HepG2 (cell line): ENCODE results near the gene TEAD3. TPM values are rescaled to one million over a fixed set of nuclear protein-coding genes. Genes with fewer than 3 reads are reported as not detected.

ENCODE experiments used
- ARID3A ChIP-seq: IDR thresholded peaks from 2 replicates; pipeline ENCODE4 v1.6.1; 2012; ENCODE audit warnings: low read depth, low read length, improper control_type of control experiment
- ASH2L ChIP-seq: fragments of 300-600, 200-600 bp; sonication (generic); IDR thresholded peaks from 2 replicates; pipeline ENCODE4 v1.7.0; 2017; ENCODE audit warnings: low read depth, mild to moderate bottlenecking, moderate library complexity, mixed read lengths, low read length; ENCODE audit not compliant: insufficient read length
- CTCF ChIP-seq: sonication (generic); formaldehyde crosslinking; IDR thresholded peaks from 2 replicates; pipeline ENCODE4 v1.5.0; 2020; ENCODE audit warnings: mild to moderate bottlenecking, missing genetic modification reagents, moderate library complexity
- E2F2 ChIP-seq: sonication (generic); formaldehyde crosslinking; IDR thresholded peaks from 2 replicates; pipeline ENCODE4 v1.4.0; 2020; ENCODE audit warnings: missing genetic modification reagents, borderline replicate concordance
- EZH2 ChIP-seq: conservative IDR thresholded peaks from 2 replicates; pipeline ENCODE4 v1.6.1; 2012; ENCODE audit warnings: mild to moderate bottlenecking, low read depth, low read length, moderate library complexity
- IRF2 ChIP-seq: IDR thresholded peaks from 2 replicates; pipeline ENCODE4 v1.6.1; 2018; ENCODE audit warnings: missing genetic modification reagents, missing compliant biosample characterization
- ISX ChIP-seq: sonication (generic); formaldehyde crosslinking; conservative IDR thresholded peaks from 2 replicates; pipeline ENCODE4 v1.5.0; 2020; ENCODE audit warnings: missing genetic modification reagents
- MAX ChIP-seq: IDR thresholded peaks from 2 replicates; pipeline ENCODE4 v1.6.1; 2012; ENCODE audit warnings: inconsistent platforms
- MAZ ChIP-seq, 2 experiments: sonication (generic) in 1 of 2; formaldehyde crosslinking in 1 of 2; IDR thresholded peaks; 2 replicates each; pipeline versions ENCODE4 v1.5.0 to v1.6.1; 2012 to 2020; ENCODE audit warnings: low read depth in 2 of 2, mild to moderate bottlenecking in 2 of 2, borderline replicate concordance in 1 of 2, improper control_type of control experiment in 1 of 2, low read length in 1 of 2, missing genetic modification reagents in 1 of 2, moderate library complexity in 1 of 2
- MYNN ChIP-seq: sonication (generic); formaldehyde crosslinking; IDR thresholded peaks from 2 replicates; pipeline ENCODE4 v1.4.0; 2020; ENCODE audit warnings: mild to moderate bottlenecking, low read depth, missing genetic modification reagents
- NCOA2 ChIP-seq: sonication (generic); formaldehyde crosslinking; IDR thresholded peaks from 2 replicates; pipeline ENCODE4 v1.8.0; 2022; ENCODE audit warnings: inconsistent platforms
- PATZ1 ChIP-seq: sonication (generic); formaldehyde crosslinking; IDR thresholded peaks from 2 replicates; pipeline ENCODE4 v1.4.0; 2020; ENCODE audit warnings: missing genetic modification reagents
- RARG ChIP-seq: sonication (generic); formaldehyde crosslinking; IDR thresholded peaks from 2 replicates; pipeline ENCODE4 v1.4.0; 2020; ENCODE audit warnings: low read depth, mild to moderate bottlenecking, missing genetic modification reagents
- RBFOX2 ChIP-seq: fragments of 200-400 bp; formaldehyde crosslinking; IDR thresholded peaks from 2 replicates; pipeline ENCODE4 v1.6.1; 2017; ENCODE audit warnings: low read depth, mild to moderate bottlenecking, low read length
- SAFB2 ChIP-seq: sonication (generic); formaldehyde crosslinking; IDR thresholded peaks from 2 replicates; pipeline ENCODE4 v1.5.1; 2020; ENCODE audit warnings: missing genetic modification reagents, low read depth, mild to moderate bottlenecking, borderline replicate concordance
- SOX13 ChIP-seq, 3 experiments: fragments of 450-650 bp in 1 of 3; sonication (generic) in 1 of 3; formaldehyde crosslinking in 1 of 3; IDR thresholded peaks in 2 of 3; conservative IDR thresholded peaks in 1 of 3; 2 replicates each; pipeline versions ENCODE4 v1.5.0 to v1.6.1; 2016 to 2020; ENCODE audit warnings: antibody characterized with exemption in 1 of 3, mild to moderate bottlenecking in 1 of 3, missing compliant biosample characterization in 1 of 3, missing genetic modification reagents in 1 of 3, moderate library complexity in 1 of 3
- TCF7 ChIP-seq: sonication (generic); IDR thresholded peaks from 2 replicates; pipeline ENCODE4 v1.6.1; 2016; ENCODE audit warnings: antibody characterized with exemption, low read depth
- THAP11 ChIP-seq: IDR thresholded peaks from 2 replicates; pipeline ENCODE4 v1.6.1; 2016; ENCODE audit warnings: missing biosample characterization, missing genetic modification reagents
- YY1 ChIP-seq: IDR thresholded peaks from 2 replicates; pipeline ENCODE4 v1.6.1; 2011; ENCODE audit warnings: low read length, low read depth, moderate library complexity, mild to moderate bottlenecking; ENCODE audit not compliant: insufficient read depth, insufficient replicate concordance
- ZNF674 ChIP-seq: sonication (generic); formaldehyde crosslinking; IDR thresholded peaks from 2 replicates; pipeline ENCODE4 v1.5.0; 2020; ENCODE audit warnings: low read depth, mild to moderate bottlenecking, missing genetic modification reagents
- polyA plus RNA-seq, 8 experiments: library from polyadenylated mRNA; depleted of rRNA in 3 of 8; stranded (reverse) in 7 of 8; unstranded in 1 of 8; fragments of >200 nt; fragmentation: Illumina TruSeq in 4 of 8; extraction: Trizol in 4 of 8; gene quantifications; 2 replicates each; pipeline versions ENCODE4 v1.2.1 to v1.2.3, GENCODE V29; 2011 to 2016; ENCODE audit warnings: low read depth in 4 of 8, missing spikeins in 1 of 8, mixed read lengths in 1 of 8; ENCODE audit not compliant: insufficient read depth in 1 of 8
- total RNA-seq, 5 experiments: library from RNA; depleted of rRNA; stranded (reverse); fragments of >200 nt; fragmentation: Illumina TruSeq; extraction: Trizol; gene quantifications; 2 replicates each; pipeline ENCODE4 v1.2.3, GENCODE V29; 2016; ENCODE audit warnings: low read depth in 1 of 5

Gene TEAD3
- total and polyA plus RNA-seq, 2 of the 13 experiments (the other 11 are each of a cell fraction or from before 2014, with no cell fraction given): 15.1 to 16.5 TPM

GRCh38 chr6:35496841-35497570 lies at the start of gene TEAD3 (continued):
- TF ChIP-seq E2F2 (CRISPR knock-in tag): peak; percentile 4; the same call in 1 of the 2 replicates
- no peak for TF ChIP-seq ISX
- TF ChIP-seq TCF7: no peak
- TF ChIP-seq MAZ (IDR thresholded peaks at IDR 0.05; ENCODE audit: borderline replicate concordance, low read depth, low read length): no peak; the same call in 1 of the 2 replicates
- TF ChIP-seq MAZ (CRISPR knock-in tag; IDR thresholded peaks at IDR 0.05; ENCODE audit: low read depth): 0 out of 2 replicates have a peak, but pooled peaks have one; percentile 0
- no peak for TF ChIP-seq SOX13 (IDR thresholded peaks at IDR 0.05)
- no peak for TF ChIP-seq SOX13 (CRISPR knock-in tag; conservative IDR thresholded peaks at IDR 0.05 in 1 of 2, IDR thresholded peaks at IDR 0.05 in 1 of 2)
- 0 out of 2 replicates have a peak, but pooled peaks have one; percentile 32 for TF ChIP-seq RARG (CRISPR knock-in tag)
- no peak for TF ChIP-seq EZH2
- TF ChIP-seq MAX: peak; percentile 10; the same call in 1 of the 2 replicates
- TF ChIP-seq ARID3A: 0 out of 2 replicates have a peak, but pooled peaks have one; percentile 2
- peak; percentile 4; the same call in 1 of the 2 replicates for TF ChIP-seq PATZ1 (CRISPR knock-in tag)
- peak; percentile 0 for TF ChIP-seq YY1
- TF ChIP-seq ASH2L: peak; percentile 15
- TF ChIP-seq MYNN (CRISPR knock-in tag): no peak
- TF ChIP-seq NCOA2: peak; percentile 2; the same call in 1 of the 2 replicates
- 0 out of 2 replicates have a peak, but pooled peaks have one; percentile 65 for TF ChIP-seq SAFB2 (CRISPR knock-in tag)
- no peak for TF ChIP-seq IRF2 (CRISPR knock-in tag)
- peak; percentile 41 for TF ChIP-seq CTCF (CRISPR knock-in tag)
- peak; percentile 63 for TF ChIP-seq RBFOX2
- 0 out of 2 replicates have a peak, but pooled peaks have one; percentile 5 for TF ChIP-seq THAP11 (CRISPR knock-in tag)
- TF ChIP-seq ZNF674 (CRISPR knock-in tag): 0 out of 2 replicates have a peak, but pooled peaks have one; percentile 17
